Activated CD8-positive, alpha-beta memory T cell treated with anti-CD3 and anti-CD28 coated beads, Interleukin-2, amount 50 U/mL, for 1 hour (primary cell): ENCODE measurements around the gene B3GNT5.

Experiments used
- DNase-seq: peaks from one replicate; pipeline ENCODE4 v3.0.0-alpha.2; 2020; ENCODE audit errors: extremely low read depth

B3GNT5 gene

GRCh38 chr3:183319371-183319770, 66.3 kb downstream of the B3GNT5 start:
- no peak for DNase-seq
